RWPE2 (cell line): ENCODE data around the gene BAX.

Experiments
- ATAC-seq: fragments of 200-7000 bp; cut with Tn5 transposase; 3 replicates; pipeline ENCODE4 v1.9.1; 2021; ENCODE audit warnings: low read depth
- DNase-seq: peaks from one replicate; pipeline ENCODE4 v3.0.0-alpha.2; 2020; ENCODE audit warnings: low spot score
- H3K27ac ChIP-seq: fragments of 450-650 bp; 2 replicates; pipeline ENCODE4 v1.5.1; 2017; ENCODE audit warnings: mild to moderate bottlenecking; ENCODE audit not compliant: poor library complexity, severe bottlenecking
- H3K27me3 ChIP-seq: fragments of 250-450 bp; sonication (Bioruptor Pico); 2 replicates; pipeline ENCODE4 v1.5.1; 2021; ENCODE audit warnings: mild to moderate bottlenecking, moderate library complexity; ENCODE audit not compliant: insufficient read depth, poor library complexity, severe bottlenecking
- H3K36me3 ChIP-seq: fragments of 250-450 bp; sonication (Bioruptor Pico); 2 replicates; pipeline ENCODE4 v1.5.1; 2020; ENCODE audit warnings: low read depth, mild to moderate bottlenecking, moderate library complexity
- H3K4me1 ChIP-seq: fragments of 250-450 bp; sonication (Bioruptor Pico); 2 replicates; pipeline ENCODE4 v1.5.1; 2021; ENCODE audit warnings: mild to moderate bottlenecking, moderate library complexity; ENCODE audit not compliant: insufficient read depth, poor library complexity, severe bottlenecking
- H3K4me3 ChIP-seq: fragments of 250-450 bp; sonication (Bioruptor Pico); 2 replicates; pipeline ENCODE4 v1.5.1; 2021; ENCODE audit warnings: mild to moderate bottlenecking, moderate library complexity; ENCODE audit not compliant: severe bottlenecking
- H3K9me3 ChIP-seq: fragments of 250-450 bp; sonication (Bioruptor Pico); 2 replicates; pipeline ENCODE4 v1.5.1; 2021; ENCODE audit warnings: mild to moderate bottlenecking, moderate library complexity; ENCODE audit not compliant: severe bottlenecking
- CTCF ChIP-seq: fragments of 450-650 bp; IDR thresholded peaks from one replicate; pipeline ENCODE4 v1.5.1; 2017; ENCODE audit warnings: mild to moderate bottlenecking, moderate library complexity; ENCODE audit not compliant: poor library complexity, severe bottlenecking

The BAX gene

DNA sequence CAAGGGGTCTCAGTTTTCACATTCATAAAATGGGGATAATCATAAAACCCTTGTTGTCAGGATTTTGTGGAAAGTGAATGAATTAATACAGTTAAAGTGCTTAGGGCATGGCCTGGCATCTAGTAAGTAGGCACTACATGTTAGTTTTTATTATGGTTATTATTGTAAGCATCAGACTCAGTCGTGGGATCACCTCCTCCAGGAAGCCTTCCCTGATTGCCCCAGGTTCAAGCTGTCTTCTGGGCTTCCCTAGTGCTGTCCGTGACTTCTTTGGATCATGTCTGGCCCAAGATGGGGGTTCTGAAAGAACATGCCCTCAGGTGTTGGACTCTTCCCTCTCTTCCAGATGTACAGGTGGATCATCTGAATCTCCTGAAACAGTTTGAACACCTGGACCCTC, 43.9 kb upstream of the BAX start:
- peaks cover 87% of the 10 kb centered on the region for H3K36me3 ChIP-seq

GRCh38 chr19:48913114-48913889, 41.4 kb upstream of the BAX start:
- no peak overlapping the region for H3K4me3 ChIP-seq
- ATAC-seq (0 out of 3 replicates have a peak, but pooled peaks have one; percentile 35), DNase-seq (no peak)
- peaks cover 71% of the 10 kb centered on the region for H3K36me3 ChIP-seq
- TF ChIP-seq CTCF: no peak
- H3K4me1 ChIP-seq: no peaks in the 10 kb centered on the region
- no peaks in the 10 kb centered on the region for H3K27me3 ChIP-seq
- no peaks in the 10 kb centered on the region for H3K9me3 ChIP-seq
- H3K27ac ChIP-seq: no peak overlapping the region

More for the DNA sequence above, 43.9 kb upstream of the BAX start:
- Histone ChIP-seq H3K27me3 (no peaks in the 10 kb centered on the region), H3K9me3 (no peaks in the 10 kb centered on the region), H3K4me3 (no peak overlapping the region), H3K4me1 (no peaks in the 10 kb centered on the region), H3K27ac (no peak overlapping the region)
- no peak for DNase-seq
- ATAC-seq: no peak
- TF ChIP-seq CTCF: no peak

DNA sequence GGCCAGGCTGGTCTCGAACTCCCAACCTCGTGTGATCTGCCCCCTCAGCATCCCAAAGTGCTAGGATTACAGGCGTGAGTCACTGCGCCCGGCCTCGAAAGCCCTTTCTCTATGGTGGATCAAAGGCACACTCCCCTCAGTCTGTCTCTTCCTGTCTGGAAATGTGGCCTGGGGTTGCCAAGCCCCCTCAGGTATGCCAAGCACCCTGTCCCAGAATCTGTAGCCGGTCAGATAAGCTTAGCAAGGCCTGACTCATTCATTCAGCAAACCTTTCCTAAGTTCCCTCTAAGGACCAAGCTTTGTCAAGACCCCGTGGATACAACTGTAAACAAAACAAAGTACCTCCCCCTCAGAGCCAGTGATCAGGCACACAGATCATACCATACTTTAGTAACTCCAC, 40.5 kb upstream of the BAX start:
- Histone ChIP-seq H3K4me3 (no peak overlapping the region), H3K27ac (no peak overlapping the region), H3K4me1 (no peaks in the 10 kb centered on the region), H3K27me3 (no peaks in the 10 kb centered on the region), H3K9me3 (no peaks in the 10 kb centered on the region), H3K36me3 (peaks cover 71% of the 10 kb centered on the region)
- ATAC-seq (no peak), DNase-seq (no peak)
- no peak for TF ChIP-seq CTCF

DNA sequence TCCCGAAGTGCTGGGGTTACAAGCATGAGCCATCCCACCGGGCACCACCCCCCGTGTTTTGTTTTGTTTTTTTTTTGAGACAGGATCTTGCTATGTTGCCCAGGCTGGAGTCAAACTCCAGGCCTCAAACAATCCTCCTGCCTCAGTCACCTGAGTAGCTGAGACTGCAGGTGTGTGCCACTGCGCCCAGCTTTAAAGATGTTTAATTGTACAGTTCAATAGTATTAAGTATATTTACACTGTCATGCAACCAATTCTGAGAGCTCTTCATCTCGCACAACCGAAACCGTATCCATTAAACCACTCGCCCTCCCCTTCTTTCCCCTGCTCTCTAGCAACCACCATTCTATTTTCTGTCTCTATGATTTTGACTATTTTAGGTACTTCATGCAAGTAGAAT, 38.9 kb upstream of the BAX start:
- Histone ChIP-seq H3K27ac (no peak overlapping the region), H3K27me3 (no peaks in the 10 kb centered on the region), H3K36me3 (peaks cover 60% of the 10 kb centered on the region), H3K4me1 (no peaks in the 10 kb centered on the region), H3K9me3 (no peaks in the 10 kb centered on the region), H3K4me3 (no peak overlapping the region)
- DNase-seq: no peak
- no peak for ATAC-seq
- no peak for TF ChIP-seq CTCF

DNA sequence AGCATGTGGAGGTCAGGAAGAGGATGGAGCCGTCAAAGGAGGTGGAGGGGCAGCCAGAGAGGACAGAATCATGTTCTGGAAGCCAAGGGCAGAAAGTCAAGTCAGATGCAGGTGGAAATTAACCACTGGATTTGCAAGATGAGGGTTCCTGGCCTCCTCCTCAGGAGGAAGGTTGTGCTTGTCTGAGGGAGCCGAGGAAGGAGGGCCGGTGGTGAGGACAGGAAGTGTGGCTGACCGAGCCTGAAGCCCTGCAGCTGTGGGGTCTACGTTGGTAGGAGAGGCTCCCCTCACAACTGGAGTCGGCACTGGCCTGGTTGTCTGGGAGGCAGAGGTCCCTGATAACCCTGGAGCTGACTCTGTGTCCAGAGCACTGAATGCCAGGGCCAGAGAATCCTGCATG, 36.6 kb upstream of the BAX start:
- no peak for ATAC-seq
- no peak for TF ChIP-seq CTCF
- H3K36me3 ChIP-seq: peaks cover 46% of the 10 kb centered on the region

More for the DNA sequence above, 36.6 kb upstream of the BAX start:
- no peaks in the 10 kb centered on the region for H3K4me1 ChIP-seq
- no peak overlapping the region for H3K27ac ChIP-seq
- no peak for DNase-seq
- H3K4me3 ChIP-seq: no peak overlapping the region
- no peaks in the 10 kb centered on the region for H3K27me3 ChIP-seq
- no peaks in the 10 kb centered on the region for H3K9me3 ChIP-seq
